NCI-H1694 treated with DMSO at 0.1 percent for 48 hours (cell line): ENCODE measurements around the gene CDC6.
"Not testable (repeated sequence)": the region's sequence is repeated elsewhere in the genome, so short reads cannot be mapped to it uniquely, and the experiment has no call there.

Source experiments
- DNase-seq: peaks from one replicate; lab custom pipeline; 2025; lab: John Stamatoyannopoulos, UW

Gene CDC6

DNA sequence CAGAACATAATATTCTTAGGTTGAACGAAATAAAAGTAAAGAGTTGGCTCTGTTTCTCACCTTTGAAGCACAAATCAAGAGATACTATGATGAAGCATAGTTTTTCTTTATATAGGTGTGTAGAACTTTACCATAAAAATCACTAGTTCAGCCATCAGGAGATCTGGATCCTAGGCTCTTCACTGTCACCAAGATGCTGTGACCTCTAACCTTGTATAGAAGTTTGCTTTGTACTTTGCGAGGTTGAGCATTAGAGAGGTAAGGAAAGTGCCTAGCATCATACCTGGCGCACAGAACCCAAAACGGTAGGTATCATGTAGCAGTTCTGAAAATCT, 553 bp upstream of the CDC6 start:
- no peak for DNase-seq

DNA sequence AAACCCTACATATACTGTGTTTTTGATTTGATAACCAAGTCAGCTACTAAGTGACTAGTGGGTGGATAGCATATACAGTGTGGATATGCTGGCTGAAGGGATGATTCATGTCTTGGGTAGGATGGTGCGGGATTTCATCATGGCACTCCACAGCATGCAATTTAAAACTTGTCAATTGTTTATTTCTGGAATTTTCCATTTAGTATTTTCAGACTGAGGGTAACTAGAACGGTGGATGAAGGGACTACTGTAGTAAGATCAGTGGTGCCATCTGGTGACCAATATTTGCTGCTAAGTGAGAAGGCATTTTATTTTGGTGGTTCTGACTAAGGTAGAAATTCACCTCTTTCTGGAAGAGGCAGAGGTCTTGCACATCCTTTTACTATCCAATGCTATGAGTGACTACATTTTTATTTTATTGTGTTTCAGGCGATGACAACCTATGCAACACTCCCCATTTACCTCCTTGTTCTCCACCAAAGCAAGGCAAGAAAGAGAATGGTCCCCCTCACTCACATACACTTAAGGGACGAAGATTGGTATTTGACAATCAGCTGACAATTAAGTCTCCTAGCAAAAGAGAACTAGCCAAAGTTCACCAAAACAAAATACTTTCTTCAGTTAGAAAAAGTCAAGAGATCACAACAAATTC, 3.1 kb downstream of the CDC6 start:
- DNase-seq = peak; percentile 75

DNA sequence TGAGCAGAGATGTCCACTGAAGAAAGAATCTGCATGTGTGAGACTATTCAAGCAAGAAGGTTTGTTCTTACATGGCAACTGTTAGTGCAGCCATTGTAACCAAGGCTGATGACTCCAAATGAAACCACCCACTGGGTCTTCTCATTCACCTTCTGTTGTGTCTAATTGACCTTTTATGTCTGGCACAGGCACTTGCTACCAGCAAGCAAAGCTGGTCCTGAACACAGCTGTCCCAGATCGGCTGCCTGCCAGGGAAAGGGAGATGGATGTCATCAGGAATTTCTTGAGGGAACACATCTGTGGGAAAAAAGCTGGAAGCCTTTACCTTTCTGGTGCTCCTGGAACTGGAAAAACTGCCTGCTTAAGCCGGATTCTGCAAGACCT, 3.6 kb downstream of the CDC6 start:
- no peak for DNase-seq

DNA sequence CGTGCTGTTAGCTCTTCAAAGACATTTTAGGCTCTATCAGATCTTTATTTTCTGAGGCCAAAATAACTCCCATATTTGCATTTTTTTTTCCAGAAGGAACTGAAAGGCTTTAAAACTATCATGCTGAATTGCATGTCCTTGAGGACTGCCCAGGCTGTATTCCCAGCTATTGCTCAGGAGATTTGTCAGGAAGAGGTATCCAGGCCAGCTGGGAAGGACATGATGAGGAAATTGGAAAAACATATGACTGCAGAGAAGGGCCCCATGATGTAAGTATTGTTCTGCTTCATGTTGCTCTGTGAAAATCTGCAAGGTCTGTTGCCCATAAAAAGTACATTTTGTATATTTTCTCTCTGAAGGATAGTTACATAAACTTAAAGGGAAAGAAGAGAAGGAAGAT, 5.7 kb downstream of the CDC6 start:
- DNase-seq = no peak

DNA sequence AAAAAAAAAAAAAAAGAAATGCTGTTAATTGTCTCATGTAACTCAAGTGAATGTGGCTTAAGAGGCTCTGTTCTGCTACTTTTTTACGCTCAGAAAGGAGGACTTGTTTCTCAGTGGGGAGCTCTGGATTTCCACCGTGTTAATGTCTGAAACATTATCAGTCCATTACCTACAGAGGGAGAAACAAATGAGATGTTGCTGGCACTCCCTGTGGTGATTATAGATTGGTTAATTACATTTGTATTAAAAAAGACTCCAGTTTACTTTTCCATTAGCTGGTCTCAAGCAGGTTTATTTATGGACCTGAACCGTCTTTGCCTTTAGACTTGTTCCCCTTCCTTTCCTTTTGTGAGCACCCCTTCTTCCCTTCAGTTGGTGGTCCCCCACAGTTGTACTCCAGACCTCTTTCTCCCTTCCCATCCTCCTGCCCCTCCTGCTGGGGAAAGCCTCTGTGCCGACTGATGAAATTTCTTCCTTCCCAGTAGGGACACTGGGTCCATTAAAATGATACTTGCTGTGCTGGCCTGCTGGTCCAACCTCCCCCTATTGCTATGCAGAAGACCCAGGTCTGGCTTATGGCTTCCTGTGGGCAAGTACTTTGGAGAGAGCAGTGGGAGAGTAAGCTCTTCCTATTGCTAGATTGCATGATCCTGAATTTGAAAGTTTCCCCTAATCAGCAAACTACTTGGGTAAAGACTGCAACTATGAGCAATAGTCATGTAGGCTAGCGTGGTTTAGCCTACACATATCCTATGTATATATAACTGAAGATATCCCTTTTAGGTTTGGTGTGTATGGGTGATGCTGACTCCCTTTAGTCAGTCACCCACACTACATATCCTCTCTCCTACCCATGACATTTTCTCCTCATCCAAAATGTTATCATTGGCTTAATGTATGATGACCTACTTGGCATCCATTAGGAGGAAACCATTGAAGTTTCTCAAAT, 8.1 kb downstream of the CDC6 start:
- no peak for DNase-seq

DNA sequence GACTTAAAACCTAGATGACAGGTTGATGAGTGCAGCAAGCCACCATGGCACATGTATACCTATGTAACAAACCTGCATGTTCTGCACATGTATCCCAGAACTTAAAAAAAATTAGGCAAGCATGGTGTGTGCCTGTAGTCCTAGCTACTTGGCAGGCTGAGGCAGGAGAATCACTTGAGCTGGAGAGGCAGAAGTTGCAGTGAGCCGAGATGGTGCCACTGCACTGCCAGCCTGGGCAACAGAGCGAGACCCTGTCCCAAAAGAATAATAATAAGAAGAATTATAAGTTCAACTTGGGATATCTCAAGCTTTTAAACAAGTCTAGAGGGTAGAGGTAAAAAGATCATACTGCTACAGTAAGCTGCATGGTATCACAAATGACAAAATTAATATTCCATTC, 9.8 kb downstream of the CDC6 start:
- no peak for DNase-seq

DNA sequence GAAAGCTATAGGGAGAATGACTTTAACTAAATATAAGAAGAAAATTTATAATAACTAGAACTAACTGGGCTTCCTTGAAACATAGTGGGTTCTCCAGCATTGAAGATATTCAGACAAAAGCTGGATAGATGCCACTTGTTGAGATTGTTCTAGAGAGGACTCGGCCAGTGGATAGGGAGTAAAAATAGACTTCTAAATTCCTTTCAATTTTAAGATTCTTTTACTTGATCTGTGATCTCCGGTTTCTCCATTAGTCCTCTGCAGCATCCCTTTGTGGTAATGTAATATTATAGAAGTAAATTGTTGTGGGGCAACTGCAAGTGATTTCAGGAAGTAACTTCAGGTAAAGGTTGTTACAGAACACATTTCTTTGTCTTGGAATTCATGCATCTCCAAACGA, 11.0 kb downstream of the CDC6 start:
- DNase-seq = no peak

DNA sequence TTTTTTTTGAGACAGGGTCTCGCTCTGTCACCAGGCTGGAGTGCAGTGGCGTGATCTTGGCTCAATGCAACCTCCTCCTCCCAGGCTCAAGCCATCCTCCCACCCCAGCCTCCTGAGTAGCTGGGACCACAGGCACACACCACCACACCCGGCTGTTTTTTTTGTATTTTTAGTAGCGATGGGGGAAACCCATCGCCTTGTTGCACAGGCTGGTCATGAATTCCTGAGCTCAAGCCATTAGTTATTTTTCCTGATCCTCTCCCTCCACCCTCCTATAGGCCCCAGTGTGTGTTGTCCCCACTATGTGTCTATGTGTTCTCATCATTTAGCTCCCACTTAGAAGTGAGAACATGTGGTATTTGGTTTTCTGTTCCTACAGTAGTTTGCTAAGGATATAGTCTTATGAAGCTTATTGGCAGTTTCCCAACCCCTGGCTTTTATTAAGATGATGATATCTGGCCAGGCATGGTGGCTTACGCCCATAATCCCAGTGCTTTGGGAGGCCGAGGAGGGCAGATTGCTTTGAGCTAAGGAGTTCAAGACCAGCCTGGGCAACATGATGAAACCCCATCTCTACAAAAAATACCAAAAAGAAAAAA, 11.6 kb downstream of the CDC6 start:
- DNase-seq = not testable (repeated sequence)

DNA sequence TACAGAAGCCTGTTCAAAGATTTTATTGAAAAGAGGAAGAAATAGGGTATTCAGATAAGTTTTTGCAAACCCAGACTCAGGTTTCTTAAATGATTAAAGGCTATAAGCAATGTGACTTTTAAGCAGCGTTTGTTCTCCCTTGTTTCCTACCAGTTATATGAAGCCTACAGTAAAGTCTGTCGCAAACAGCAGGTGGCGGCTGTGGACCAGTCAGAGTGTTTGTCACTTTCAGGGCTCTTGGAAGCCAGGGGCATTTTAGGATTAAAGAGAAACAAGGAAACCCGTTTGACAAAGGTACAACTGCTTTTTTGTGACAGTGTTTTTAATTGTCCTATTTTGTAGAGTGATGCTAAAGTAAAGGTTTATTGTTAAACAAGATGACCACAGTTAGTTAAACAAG, 13.6 kb downstream of the CDC6 start:
- peak; percentile 59 for DNase-seq

DNA sequence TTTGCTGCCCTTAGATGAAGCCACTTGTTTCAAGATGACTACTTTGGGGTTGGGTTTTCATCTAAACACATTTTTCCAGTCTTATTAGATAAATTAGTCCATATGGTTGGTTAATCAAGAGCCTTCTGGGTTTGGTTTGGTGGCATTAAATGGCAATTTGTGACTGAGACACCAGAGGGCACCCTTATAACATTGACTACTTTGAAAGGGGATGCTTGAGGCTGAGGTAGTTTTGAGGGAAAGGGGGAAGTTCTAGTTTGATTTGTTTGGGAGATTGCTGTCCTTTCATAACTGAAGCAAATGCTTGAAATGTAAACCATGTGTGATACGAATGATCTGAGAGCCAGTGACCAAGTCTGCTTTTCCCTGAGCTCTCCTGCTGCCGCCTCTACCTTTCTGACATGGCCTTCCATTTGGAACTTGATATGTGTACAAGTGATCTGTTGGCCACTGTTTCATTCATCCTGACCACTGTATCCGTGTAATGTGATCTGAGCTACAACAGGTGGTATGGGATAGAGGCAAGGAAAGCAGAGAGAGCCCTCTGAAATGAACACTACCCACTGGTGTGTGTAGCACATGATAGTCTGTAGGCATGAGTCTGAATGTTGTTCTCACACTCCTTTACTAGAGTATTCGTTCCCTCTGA, 15.5 kb downstream of the CDC6 start:
- DNase-seq = peak; percentile 88

DNA sequence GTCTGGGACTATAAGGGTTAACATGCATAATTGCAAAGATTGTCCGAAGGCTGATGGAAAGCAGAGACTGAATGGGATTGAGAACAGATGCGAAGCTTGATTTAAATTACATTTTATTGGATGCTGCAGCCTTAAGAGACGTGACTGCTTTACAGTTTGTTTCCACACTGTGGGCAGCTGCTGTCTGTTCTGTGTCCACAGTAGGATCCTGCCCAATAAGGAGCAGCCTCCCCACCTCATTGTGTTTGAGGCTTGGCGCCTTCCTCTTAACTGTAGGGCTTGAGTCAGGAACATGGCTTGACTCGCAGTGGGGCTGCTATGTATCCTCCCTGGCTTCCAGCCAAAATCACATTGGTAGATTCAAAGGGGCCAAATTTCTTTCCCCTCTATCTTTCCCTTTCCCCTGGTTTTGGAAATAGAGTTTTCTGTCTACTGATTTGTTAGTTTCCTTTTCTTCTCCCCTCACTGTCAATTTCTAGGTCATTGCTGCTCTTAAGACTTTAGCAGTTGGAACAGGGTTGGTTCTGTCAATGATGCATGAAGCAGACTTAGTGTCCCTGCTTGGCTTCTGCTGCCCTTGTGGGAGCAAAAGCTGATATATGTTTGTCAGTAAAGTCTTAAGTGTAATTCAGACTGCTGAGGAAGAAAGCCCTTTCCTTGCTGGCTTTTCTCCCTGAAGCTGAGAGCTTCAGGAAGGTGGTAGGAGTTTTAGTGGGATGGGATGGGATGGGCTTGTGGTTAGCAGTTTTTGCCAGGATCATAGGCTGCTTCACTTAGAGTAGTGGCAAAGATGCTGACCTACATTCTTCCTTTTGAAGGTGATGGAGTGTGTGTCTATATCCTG, 16.3 kb downstream of the CDC6 start:
- DNase-seq = no peak

DNA sequence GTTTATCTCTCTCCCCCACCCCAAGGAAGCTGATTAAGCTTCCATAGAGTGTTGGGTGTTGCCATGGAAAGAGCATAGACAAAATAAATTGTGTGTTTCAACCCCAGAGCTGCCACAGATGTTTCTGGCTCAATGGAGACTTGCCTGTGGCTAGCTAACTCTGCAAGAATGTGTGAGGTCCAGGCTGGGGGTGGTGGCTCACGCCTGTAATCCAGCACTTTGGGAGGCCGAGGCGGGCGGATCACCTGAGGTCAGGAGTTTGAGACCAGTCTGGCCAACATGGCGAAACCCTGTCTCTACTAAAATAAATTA, 16.8 kb downstream of the CDC6 start:
- not testable (repeated sequence) for DNase-seq

DNA sequence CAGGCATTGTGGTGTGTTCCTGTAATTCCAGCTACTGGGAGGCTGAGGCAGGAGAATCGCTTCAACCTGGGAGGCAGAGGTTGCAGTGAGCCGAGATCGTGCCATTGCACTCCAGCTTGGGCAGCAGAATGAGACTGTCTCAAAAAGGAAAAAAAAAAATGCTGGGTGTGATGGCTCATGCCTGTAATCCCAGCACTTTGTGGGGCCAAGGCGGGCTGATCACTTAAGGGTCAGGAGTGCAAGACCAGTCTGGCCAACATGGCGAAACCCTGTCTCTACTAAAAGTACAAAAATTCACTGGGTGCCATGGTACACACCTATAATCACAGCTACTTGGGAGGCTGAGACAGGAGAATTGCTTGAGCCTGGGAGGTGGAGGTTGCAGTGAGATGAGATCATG, 17.2 kb downstream of the CDC6 start:
- not testable (repeated sequence) for DNase-seq

DNA sequence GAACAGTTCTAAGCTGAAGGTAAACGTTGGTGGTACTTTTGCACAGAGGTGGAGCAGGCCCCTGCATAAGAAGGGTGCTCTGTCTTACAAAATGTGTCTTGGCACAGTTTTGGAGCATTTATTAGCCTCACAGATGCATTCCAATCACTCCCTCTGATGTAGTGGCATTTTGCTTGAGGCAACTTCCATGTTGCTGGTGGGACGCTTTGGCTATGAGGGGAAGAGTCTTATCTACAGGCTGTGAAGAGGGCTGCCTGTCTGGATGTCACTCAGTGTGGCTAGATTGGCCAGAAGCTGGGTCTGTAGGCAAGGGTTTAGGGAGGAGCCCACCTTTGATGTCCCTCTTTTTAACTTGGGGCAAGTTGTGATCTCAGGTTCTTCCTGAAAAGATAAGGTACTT, 18.7 kb downstream of the CDC6 start:
- no peak for DNase-seq

DNA sequence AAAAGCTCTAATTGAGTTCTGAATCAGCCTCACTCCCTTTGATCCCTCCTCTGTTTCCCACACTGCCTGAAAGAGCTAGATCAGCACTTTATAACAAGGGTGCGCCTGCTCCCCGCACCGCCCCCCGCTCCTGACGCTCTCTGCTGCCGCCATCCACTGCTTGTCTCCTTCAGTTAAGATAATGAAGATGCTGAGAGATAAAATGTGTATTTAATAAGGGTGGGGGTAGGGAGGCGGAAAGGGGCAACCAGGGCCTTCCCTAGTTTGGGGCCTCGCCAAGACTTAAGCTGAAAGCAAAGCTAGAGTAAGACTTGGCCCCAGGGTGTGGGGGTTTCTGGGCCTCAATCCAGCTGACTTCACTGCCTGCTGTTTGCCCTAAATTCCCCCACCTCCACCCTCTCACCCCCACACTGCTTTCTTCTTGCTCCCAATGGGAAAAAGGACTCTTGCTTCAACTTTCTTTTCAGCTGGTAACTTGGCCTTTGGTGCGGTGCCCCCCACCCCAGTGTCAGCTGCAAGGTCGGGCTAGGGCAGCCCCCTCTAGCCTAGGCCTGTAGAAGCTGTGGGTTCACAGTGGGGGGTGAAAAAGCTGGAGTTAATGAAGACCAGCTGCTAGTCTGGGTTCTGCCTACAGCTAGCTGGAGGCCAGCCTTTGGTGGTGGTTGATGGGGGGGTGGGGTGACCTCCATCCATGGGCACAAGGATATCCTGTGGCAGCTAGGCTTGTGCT, 19.5 kb downstream of the CDC6 start:
- DNase-seq = peak; percentile 54

DNA sequence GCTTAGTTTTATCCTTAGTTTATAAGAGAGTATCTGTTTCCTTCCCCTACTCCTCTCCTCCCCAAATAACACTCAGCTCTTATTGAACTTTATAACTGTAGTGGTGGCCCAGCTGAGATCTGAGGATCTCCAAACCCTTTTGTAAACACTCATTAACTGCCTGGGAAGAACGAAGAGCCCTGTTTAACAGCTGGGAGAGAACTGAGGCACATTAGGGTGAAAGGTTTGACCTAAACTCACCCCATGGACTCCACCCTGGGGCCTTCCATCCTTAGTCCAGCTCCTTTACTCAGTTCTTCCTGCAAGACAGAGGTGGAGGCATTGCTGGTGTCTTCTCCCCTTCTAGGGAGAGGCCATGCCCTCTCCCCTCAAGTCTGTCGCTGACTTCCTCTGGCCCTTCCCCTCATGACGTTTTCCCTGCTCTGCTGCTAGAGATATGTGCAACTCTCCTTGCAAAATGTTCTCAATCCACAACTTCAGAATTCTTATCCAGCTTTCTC, 20.1 kb downstream of the CDC6 start:
- DNase-seq = peak; percentile 40

DNA sequence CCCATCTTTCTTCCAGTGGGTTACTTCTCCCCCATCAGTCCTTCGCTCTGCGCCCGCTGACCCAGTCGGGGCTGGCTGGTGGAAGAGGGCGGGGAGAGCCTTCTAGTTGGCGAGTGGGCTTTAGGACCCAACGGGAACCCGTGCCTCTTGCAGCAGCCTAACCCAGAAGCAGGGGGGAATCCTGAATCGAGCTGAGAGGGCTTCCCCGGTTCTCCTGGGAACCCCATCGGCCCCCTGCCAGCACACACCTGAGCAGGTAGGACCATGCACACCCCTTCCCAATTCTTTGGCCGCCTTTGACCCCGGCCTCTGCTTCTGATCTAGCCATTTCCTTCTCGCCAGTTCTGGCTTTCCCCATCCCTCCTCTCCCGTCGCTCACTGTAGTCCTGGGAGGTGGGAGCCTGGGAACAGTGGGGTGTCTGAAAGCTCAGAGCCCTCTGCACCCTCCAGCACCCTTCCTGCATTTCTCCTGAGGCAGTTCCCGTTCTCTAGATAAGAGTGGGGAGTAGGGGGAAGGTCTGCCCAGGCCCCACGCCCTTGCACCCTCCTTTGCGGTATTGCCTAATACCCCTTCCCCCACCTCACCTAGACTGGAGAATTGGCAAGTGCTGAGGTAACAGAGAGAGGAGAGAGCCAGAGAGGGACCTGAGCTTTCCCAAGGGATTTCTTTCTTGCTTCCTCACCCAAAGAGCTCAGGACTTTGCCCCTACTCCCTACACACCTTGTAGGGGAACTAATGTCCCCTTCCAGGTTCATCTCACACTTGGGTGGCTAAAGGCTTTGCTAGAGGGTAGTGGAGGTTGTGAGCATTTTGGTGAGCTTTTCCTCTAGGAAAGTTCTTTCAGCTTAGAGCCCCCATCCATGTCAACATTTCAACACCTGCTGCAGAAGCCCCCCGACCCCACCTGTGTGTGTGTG, 21.6 kb downstream of the CDC6 start, which contains the start of gene RARA:
Gene RARA, plus strand, starts transcription at position 150 of the 918 bp plus-strand sequence. CDS start 22,039 bp downstream, outside the sequence.
- peak; percentile 51 for DNase-seq

DNA sequence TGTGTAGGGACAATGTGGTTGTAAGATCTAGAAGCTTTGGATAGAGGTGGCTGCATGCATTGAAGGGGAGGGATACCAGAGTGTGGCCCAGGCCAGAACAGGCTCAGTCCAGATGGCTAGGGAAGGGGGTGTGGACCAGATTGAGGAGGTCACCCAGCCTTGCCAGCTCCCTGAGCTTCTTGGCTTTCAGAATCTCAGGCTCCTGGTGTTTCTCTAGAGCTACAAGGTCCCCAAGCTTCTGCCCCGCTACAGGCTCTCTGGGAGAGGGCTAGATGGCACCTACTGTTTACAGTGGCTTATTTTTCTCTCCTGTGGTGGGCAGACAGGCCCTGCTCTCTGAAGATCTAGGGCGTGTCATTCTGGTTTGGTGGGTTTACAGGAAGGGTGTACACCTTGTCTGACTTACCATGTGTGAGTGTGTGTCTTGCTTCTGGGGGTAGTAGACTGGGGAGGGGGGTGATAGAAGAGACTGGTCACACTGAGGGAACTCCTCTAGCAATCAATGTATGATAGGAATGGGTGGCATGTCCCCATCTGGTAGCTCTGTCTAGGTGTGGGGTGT, 22.4 kb downstream of the CDC6 start:
- no peak for DNase-seq

DNA sequence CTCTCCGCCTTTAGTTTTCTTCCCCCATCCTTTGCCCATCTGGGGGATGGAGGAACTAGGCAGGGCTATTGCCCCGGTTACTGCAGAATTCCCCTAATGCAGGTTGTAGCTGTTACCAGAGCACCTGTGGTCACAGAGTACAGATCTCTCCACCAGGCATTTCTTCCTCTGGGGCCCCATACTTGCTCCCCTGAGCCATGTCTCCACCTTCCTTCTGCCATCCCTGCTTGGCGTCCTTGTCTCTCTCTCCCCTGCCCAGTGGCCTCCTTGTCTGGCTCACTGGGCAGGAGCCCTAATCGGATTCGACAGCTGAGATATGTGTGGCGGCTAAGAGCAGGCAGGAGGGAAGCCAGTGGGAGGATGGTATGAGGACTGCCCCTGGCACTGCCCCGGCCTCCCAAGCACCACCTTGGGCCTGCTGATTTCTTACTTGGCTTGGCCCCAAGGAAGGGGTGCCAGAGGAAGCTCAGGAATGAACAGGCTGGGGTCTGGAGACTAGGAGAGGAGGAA, 23.3 kb downstream of the CDC6 start:
- DNase-seq = no peak
